Adrenal gland (tissue), 5 donors: Measurements from ENCODE around the gene SURF4.

ENCODE experiments used
- CTCF ChIP-seq, 6 experiments: fragments of 450-650 bp in 4 of 6; fragments of 200-600 bp in 2 of 6; sonication (generic) in 1 of 6; IDR thresholded peaks; 1 replicate in 5 of 6; 2 replicates in 1 of 6; pipeline versions ENCODE4 v1.5.1 to v1.8.0; 2016 to 2021; ENCODE audit warnings: antibody characterized with exemption in 6 of 6, mild to moderate bottlenecking in 2 of 6, moderate library complexity in 1 of 6
- POLR2A ChIP-seq, 2 donors: fragments of 450-650 bp; IDR thresholded peaks; one replicate each; pipeline ENCODE4 v1.6.1; 2017; ENCODE audit warnings: antibody characterized with exemption in 2 of 2, mild to moderate bottlenecking in 2 of 2, moderate library complexity in 1 of 2
- donor health status: DM: no; HTN: no; CAD: no.

GRCh38 chr9:133371261-133371711, 4.6 kb downstream of the SURF4 start:
- no peak for TF ChIP-seq CTCF (IDR thresholded peaks at IDR 0.05)
- no peak for TF ChIP-seq POLR2A (IDR thresholded peaks at IDR 0.05)
